MM.1S (cell line): ENCODE measurements around the gene KANSL3.

ENCODE experiments used
- DNase-seq: peaks from one replicate; pipeline ENCODE4 v3.0.0-alpha.2; 2015
- H2AFZ ChIP-seq: fragments of 300-600 bp; sonication (generic); 2 replicates; pipeline ENCODE4 v1.6.0; 2016; ENCODE audit warnings: antibody characterized with exemption, low read length
- H3F3A ChIP-seq: fragments of 300-600 bp; sonication (generic); 2 replicates; pipeline ENCODE4 v1.6.1; 2016; ENCODE audit warnings: mild to moderate bottlenecking, antibody characterized with exemption, low read length, moderate library complexity, mixed read lengths; ENCODE audit not compliant: insufficient read depth
- H3K27ac ChIP-seq: fragments of 300-600 bp; sonication (generic); 2 replicates; pipeline ENCODE4 v1.5.1; 2016; ENCODE audit warnings: mild to moderate bottlenecking, low read length
- H3K27me3 ChIP-seq: fragments of 300-600 bp; sonication (generic); replicated peaks from 2 replicates; pipeline ENCODE4 v1.6.0; 2016; ENCODE audit warnings: low read length; ENCODE audit not compliant: insufficient read depth
- H3K36me3 ChIP-seq: fragments of 300-600 bp; sonication (generic); replicated peaks from 2 replicates; pipeline ENCODE4 v1.6.1; 2016; ENCODE audit warnings: mild to moderate bottlenecking, low read length, mixed read lengths; ENCODE audit not compliant: insufficient read depth
- H3K4me1 ChIP-seq: fragments of 300-600 bp; sonication (generic); 2 replicates; pipeline ENCODE4 v1.6.1; 2016; ENCODE audit warnings: low read length, mixed read lengths
- H3K4me2 ChIP-seq: fragments of 300-600 bp; sonication (generic); 2 replicates; pipeline ENCODE4 v1.6.0; 2016; ENCODE audit warnings: low read depth, low read length
- H3K4me3 ChIP-seq: fragments of 300-600 bp; sonication (generic); 2 replicates; pipeline ENCODE4 v1.5.1; 2016; ENCODE audit warnings: low read length, mixed read lengths
- H3K79me2 ChIP-seq: fragments of 300-600 bp; sonication (generic); 2 replicates; pipeline ENCODE4 v1.6.1; 2016; ENCODE audit warnings: mixed run types, low read length, mixed read lengths
- H3K9ac ChIP-seq: fragments of 300-600 bp; sonication (generic); 2 replicates; pipeline ENCODE4 v1.6.1; 2016; ENCODE audit warnings: low read length, mixed read lengths
- H3K9me2 ChIP-seq: fragments of 300-600 bp; sonication (generic); replicated peaks from 2 replicates; pipeline ENCODE4 v1.6.1; 2016; ENCODE audit warnings: mild to moderate bottlenecking, low read length, mixed read lengths; ENCODE audit not compliant: insufficient read depth
- H3K9me3 ChIP-seq: fragments of 300-600 bp; sonication (generic); replicated peaks from 2 replicates; pipeline ENCODE4 v1.6.1; 2016; ENCODE audit warnings: mild to moderate bottlenecking, low read length, mixed read lengths; ENCODE audit not compliant: insufficient read depth
- H4K20me1 ChIP-seq: fragments of 300-600 bp; sonication (generic); 2 replicates; pipeline ENCODE4 v1.6.1; 2016; ENCODE audit warnings: mild to moderate bottlenecking, low read length, moderate library complexity, mixed read lengths; ENCODE audit not compliant: insufficient read depth
- EZH2 ChIP-seq: fragments of 300-600 bp; sonication (generic); optimal IDR thresholded peaks from 2 replicates; pipeline ENCODE3; 2017; ENCODE audit warnings: low read depth, mild to moderate bottlenecking, antibody characterized with exemption, low read length, mixed read lengths
- EZH2phosphoT487 ChIP-seq: fragments of 300-600 bp; sonication (generic); IDR thresholded peaks from 2 replicates; pipeline ENCODE4 v1.6.1; 2018; ENCODE audit warnings: antibody characterized with exemption, low read length
- TF ChIP-seq, protein P1 (sequence below): fragments of 300-600 bp; sonication (generic); IDR thresholded peaks from 2 replicates; pipeline ENCODE4 v1.5.1; 2016; ENCODE audit warnings: antibody characterized with exemption, low read length, mixed read lengths

The KANSL3 gene

DNA sequence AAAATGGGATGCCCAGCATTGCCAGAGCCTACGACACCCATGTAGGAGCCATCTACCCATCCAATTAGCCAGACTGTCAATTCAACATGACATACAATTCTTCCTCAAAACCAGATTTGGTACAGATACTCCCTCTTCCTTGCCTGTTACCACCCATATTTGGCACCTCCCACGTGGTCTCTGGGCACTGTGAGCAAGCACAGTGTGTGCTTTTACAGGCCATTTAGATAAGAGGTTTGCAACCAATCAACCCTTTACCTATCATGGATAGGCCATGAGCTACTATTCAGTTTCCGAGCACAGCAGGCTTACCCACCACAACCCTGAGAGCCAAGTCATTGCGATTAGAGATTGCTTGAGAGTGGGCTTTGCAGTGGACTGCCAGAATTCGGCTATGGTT, 60.6 kb downstream of the KANSL3 start:
- H3K9me3 ChIP-seq = no peaks in the 10 kb centered on the region
- H3K9ac ChIP-seq = no peak overlapping the region
- H3K36me3 ChIP-seq = no peaks in the 10 kb centered on the region
- no peak overlapping the region for H3K4me3 ChIP-seq
- no peak for TF ChIP-seq EZH2
- TF ChIP-seq, protein P1, sequence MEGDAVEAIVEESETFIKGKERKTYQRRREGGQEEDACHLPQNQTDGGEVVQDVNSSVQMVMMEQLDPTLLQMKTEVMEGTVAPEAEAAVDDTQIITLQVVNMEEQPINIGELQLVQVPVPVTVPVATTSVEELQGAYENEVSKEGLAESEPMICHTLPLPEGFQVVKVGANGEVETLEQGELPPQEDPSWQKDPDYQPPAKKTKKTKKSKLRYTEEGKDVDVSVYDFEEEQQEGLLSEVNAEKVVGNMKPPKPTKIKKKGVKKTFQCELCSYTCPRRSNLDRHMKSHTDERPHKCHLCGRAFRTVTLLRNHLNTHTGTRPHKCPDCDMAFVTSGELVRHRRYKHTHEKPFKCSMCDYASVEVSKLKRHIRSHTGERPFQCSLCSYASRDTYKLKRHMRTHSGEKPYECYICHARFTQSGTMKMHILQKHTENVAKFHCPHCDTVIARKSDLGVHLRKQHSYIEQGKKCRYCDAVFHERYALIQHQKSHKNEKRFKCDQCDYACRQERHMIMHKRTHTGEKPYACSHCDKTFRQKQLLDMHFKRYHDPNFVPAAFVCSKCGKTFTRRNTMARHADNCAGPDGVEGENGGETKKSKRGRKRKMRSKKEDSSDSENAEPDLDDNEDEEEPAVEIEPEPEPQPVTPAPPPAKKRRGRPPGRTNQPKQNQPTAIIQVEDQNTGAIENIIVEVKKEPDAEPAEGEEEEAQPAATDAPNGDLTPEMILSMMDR = no peak
- H3K79me2 ChIP-seq = no peaks in the 10 kb centered on the region
- no peaks in the 10 kb centered on the region for H3K27me3 ChIP-seq
- no peaks in the 10 kb centered on the region for H4K20me1 ChIP-seq
- no peak overlapping the region for H3K4me2 ChIP-seq
- no peak overlapping the region for H3K27ac ChIP-seq
- H2AFZ ChIP-seq = no peak overlapping the region
- DNase-seq = no peak
- no peaks in the 10 kb centered on the region for H3K4me1 ChIP-seq
- H3K9me2 ChIP-seq = no peaks in the 10 kb centered on the region
- no peaks in the 10 kb centered on the region for H3F3A ChIP-seq

DNA sequence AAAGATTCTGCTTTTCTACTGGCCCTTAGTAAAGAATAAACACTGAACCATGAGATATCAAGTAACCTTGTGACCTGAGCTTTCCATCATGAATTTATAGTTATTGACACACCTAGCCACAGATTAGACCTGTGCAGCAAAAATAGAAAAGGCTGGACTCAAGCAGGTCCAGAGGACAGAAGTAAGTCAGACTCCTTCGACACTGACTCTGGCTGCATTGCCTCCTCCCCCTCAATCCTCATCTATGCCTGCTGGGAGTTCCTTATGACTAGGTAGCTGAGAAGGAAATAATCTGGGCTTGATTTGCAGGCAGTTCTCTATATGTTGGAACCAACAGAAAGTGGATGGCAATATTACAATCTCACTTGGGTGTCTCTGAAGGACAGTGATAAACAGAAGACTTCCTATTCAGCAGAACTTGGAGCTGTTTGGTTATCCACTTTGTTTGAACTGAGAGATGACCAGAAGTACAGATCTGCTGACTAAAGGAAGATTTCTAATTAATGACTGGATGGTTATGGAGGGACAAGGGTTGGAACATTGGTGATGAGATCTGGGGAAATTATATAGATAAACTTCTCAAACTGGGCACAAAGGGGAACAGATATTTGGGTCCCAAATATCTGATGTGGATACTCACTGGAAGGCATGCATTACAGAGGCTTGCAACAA, 62.2 kb downstream of the KANSL3 start:
- H3F3A ChIP-seq = no peaks in the 10 kb centered on the region
- no peaks in the 10 kb centered on the region for H3K36me3 ChIP-seq
- no peaks in the 10 kb centered on the region for H4K20me1 ChIP-seq
- H3K4me1 ChIP-seq = no peaks in the 10 kb centered on the region
- no peaks in the 10 kb centered on the region for H3K9me3 ChIP-seq
- no peak for DNase-seq
- H3K27ac ChIP-seq = no peak overlapping the region
- H3K9me2 ChIP-seq = no peaks in the 10 kb centered on the region
- H2AFZ ChIP-seq = no peak overlapping the region
- TF ChIP-seq, protein P1 = no peak
- TF ChIP-seq EZH2 (no peak), EZH2phosphoT487 (no peak)
- H3K4me2 ChIP-seq = no peak overlapping the region
- no peak overlapping the region for H3K9ac ChIP-seq
- H3K4me3 ChIP-seq = no peak overlapping the region
- H3K27me3 ChIP-seq = no peaks in the 10 kb centered on the region
- H3K79me2 ChIP-seq = no peaks in the 10 kb centered on the region

DNA sequence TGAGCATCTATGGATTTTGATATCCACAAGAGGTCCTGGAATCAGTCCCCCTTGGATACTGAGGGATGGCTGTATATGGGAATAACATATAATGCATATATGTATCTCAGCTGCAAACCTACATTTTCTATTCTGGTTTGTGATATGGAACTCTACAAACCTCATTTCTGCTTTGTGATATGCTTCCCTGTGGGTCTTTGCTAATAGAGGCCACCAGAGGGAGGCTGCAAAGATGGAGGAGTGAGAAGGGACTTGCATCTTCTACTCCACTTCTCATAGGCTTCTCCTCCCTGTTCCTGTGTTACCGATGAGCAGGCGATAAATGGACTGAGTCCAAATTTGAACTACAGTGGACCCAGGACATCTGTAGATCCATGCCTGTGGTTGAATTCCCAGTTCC, 63.7 kb downstream of the KANSL3 start:
- H4K20me1 ChIP-seq = no peaks in the 10 kb centered on the region
- H3K36me3 ChIP-seq = no peaks in the 10 kb centered on the region
- no peak overlapping the region for H3K27ac ChIP-seq
- H3K4me2 ChIP-seq = no peak overlapping the region
- H3K27me3 ChIP-seq = no peaks in the 10 kb centered on the region
- H3F3A ChIP-seq = no peaks in the 10 kb centered on the region
- H3K79me2 ChIP-seq = no peaks in the 10 kb centered on the region
- no peak overlapping the region for H3K9ac ChIP-seq
- TF ChIP-seq EZH2phosphoT487 (no peak), EZH2 (no peak)
- TF ChIP-seq, protein P1 = no peak
- no peaks in the 10 kb centered on the region for H3K4me1 ChIP-seq
- no peaks in the 10 kb centered on the region for H3K9me2 ChIP-seq
- H3K9me3 ChIP-seq = no peaks in the 10 kb centered on the region
- no peak overlapping the region for H2AFZ ChIP-seq
- DNase-seq = no peak
- no peak overlapping the region for H3K4me3 ChIP-seq
